HEK293 (cell line): Measurements from ENCODE around the gene P2RX6.

Source experiments
- CTCF ChIA-PET: fragments of 350-600 bp; formaldehyde crosslinking; extraction: SDS; loops from one replicate; lab custom pipeline; 2021; ENCODE audit warnings: antibody characterized with exemption; lab: Yijun Ruan, JAX
- POLR2A ChIA-PET: fragments of 300-600 bp; formaldehyde crosslinking; extraction: SDS; loops from one replicate; lab custom pipeline; 2020; ENCODE audit warnings: antibody characterized with exemption, inconsistent platforms; lab: Yijun Ruan, JAX
- H3K27ac ChIP-seq: fragments of 200-500 bp; sonication (Bioruptor generic); 2 replicates; pipeline ENCODE4 v1.5.1; 2014; ENCODE audit warnings: low read depth, low read length, control low read depth, inconsistent platforms; ENCODE audit errors: extremely low read depth
- H3K36me3 ChIP-seq, 2 experiments: fragments of 200-500 bp in 1 of 2; sonication (Bioruptor generic) in 1 of 2; 1 replicate in 1 of 2; 2 replicates in 1 of 2; pipeline ENCODE4 v1.5.1; 2014 to 2017; ENCODE audit warnings: inconsistent platforms in 2 of 2, low read length in 2 of 2; ENCODE audit not compliant: control insufficient read depth in 2 of 2, insufficient read depth in 1 of 2
- H3K4me1 ChIP-seq: fragments of 200-500 bp; sonication (Bioruptor generic); 2 replicates; pipeline ENCODE4 v1.5.1; 2014; ENCODE audit warnings: mild to moderate bottlenecking, low read length, inconsistent platforms; ENCODE audit not compliant: control insufficient read depth, insufficient read depth
- H3K4me3 ChIP-seq: 2 replicates; pipeline ENCODE4 v1.5.1; 2011; ENCODE audit warnings: low read depth, mild to moderate bottlenecking, control low read depth, low read length, moderate library complexity
- H3K9me3 ChIP-seq: fragments of 200-500 bp; sonication (Bioruptor generic); 2 replicates; pipeline ENCODE4 v1.5.1; 2014; ENCODE audit warnings: low read depth, low read length, inconsistent platforms; ENCODE audit not compliant: control insufficient read depth, insufficient read depth
- GLI4 ChIP-seq: fragments of 450-650 bp; formaldehyde crosslinking; IDR thresholded peaks from 2 replicates; pipeline ENCODE4 v1.5.1; 2016; ENCODE audit warnings: missing biosample characterization, missing genetic modification characterization
- MYNN ChIP-seq: fragments of 450-650 bp; formaldehyde crosslinking; IDR thresholded peaks from 2 replicates; pipeline ENCODE4 v1.5.1; 2016; ENCODE audit warnings: missing biosample characterization, missing genetic modification characterization, borderline replicate concordance
- PATZ1 ChIP-seq: fragments of 450-650 bp; formaldehyde crosslinking; IDR thresholded peaks from 2 replicates; pipeline ENCODE4 v1.5.1; 2016; ENCODE audit warnings: missing biosample characterization, missing genetic modification characterization
- WT1 ChIP-seq: fragments of 450-650 bp; formaldehyde crosslinking; IDR thresholded peaks from 2 replicates; pipeline ENCODE4 v1.5.1; 2016; ENCODE audit warnings: missing biosample characterization, missing genetic modification characterization
- ZBTB26 ChIP-seq: fragments of 450-650 bp; formaldehyde crosslinking; optimal IDR thresholded peaks from 2 replicates; pipeline ENCODE3; 2016; ENCODE audit warnings: missing biosample characterization, mild to moderate bottlenecking, missing genetic modification characterization
- ZBTB44 ChIP-seq: fragments of 450-650 bp; IDR thresholded peaks from 2 replicates; pipeline ENCODE4 v1.5.1; 2018; ENCODE audit warnings: missing biosample characterization, mild to moderate bottlenecking, missing genetic modification characterization
- ZFHX2 ChIP-seq: fragments of 450-650 bp; formaldehyde crosslinking; conservative IDR thresholded peaks from 2 replicates; pipeline ENCODE4 v1.5.1; 2016; ENCODE audit warnings: missing biosample characterization, missing genetic modification characterization
- ZNF114 ChIP-seq: fragments of 450-650 bp; formaldehyde crosslinking; IDR thresholded peaks from 2 replicates; pipeline ENCODE4 v1.5.0; 2017; ENCODE audit warnings: missing biosample characterization, missing genetic modification characterization
- ZNF133 ChIP-seq: fragments of 450-650 bp; formaldehyde crosslinking; IDR thresholded peaks from 2 replicates; pipeline ENCODE4 v1.5.1; 2016; ENCODE audit warnings: missing biosample characterization, missing genetic modification characterization
- ZNF140 ChIP-seq: fragments of 450-650 bp; formaldehyde crosslinking; IDR thresholded peaks from 2 replicates; pipeline ENCODE4 v1.5.1; 2016; ENCODE audit warnings: missing biosample characterization, missing genetic modification characterization
- ZNF18 ChIP-seq: fragments of 450-650 bp; formaldehyde crosslinking; IDR thresholded peaks from 2 replicates; pipeline ENCODE4 v1.5.1; 2016; ENCODE audit warnings: missing biosample characterization, missing genetic modification characterization
- ZNF184 ChIP-seq: fragments of 450-650 bp; IDR thresholded peaks from 2 replicates; pipeline ENCODE4 v1.5.1; 2018; ENCODE audit warnings: missing biosample characterization, mild to moderate bottlenecking, missing genetic modification characterization
- ZNF19 ChIP-seq: fragments of 450-650 bp; formaldehyde crosslinking; IDR thresholded peaks from 2 replicates; pipeline ENCODE4; 2016; ENCODE audit warnings: missing biosample characterization, missing genetic modification characterization, low read depth
- ZNF335 ChIP-seq: fragments of 450-650 bp; formaldehyde crosslinking; conservative IDR thresholded peaks from 2 replicates; pipeline ENCODE4 v1.5.1; 2016; ENCODE audit warnings: missing biosample characterization, missing genetic modification characterization
- ZNF404 ChIP-seq: fragments of 450-650 bp; formaldehyde crosslinking; IDR thresholded peaks from 2 replicates; pipeline ENCODE4 v1.5.1; 2017; ENCODE audit warnings: missing biosample characterization, missing genetic modification characterization
- ZNF416 ChIP-seq: fragments of 450-650 bp; formaldehyde crosslinking; IDR thresholded peaks from 2 replicates; pipeline ENCODE4 v1.5.1; 2016; ENCODE audit warnings: missing biosample characterization, missing genetic modification characterization
- ZNF48 ChIP-seq: fragments of 450-650 bp; formaldehyde crosslinking; IDR thresholded peaks from 2 replicates; pipeline ENCODE4 v1.5.1; 2016; ENCODE audit warnings: missing biosample characterization, missing genetic modification characterization
- ZNF544 ChIP-seq: fragments of 450-650 bp; formaldehyde crosslinking; IDR thresholded peaks from 2 replicates; pipeline ENCODE4 v1.5.0; 2017; ENCODE audit warnings: missing biosample characterization, missing genetic modification characterization
- ZNF654 ChIP-seq: fragments of 450-650 bp; formaldehyde crosslinking; IDR thresholded peaks from 2 replicates; pipeline ENCODE4 v1.5.1; 2016; ENCODE audit warnings: low read depth, missing biosample characterization, missing genetic modification characterization
- ZNF701 ChIP-seq: fragments of 450-650 bp; formaldehyde crosslinking; IDR thresholded peaks from 2 replicates; pipeline ENCODE4 v1.5.1; 2016; ENCODE audit warnings: missing biosample characterization, missing genetic modification characterization
- ZNF785 ChIP-seq: fragments of 450-650 bp; formaldehyde crosslinking; IDR thresholded peaks from 2 replicates; pipeline ENCODE4 v1.5.1; 2016; ENCODE audit warnings: missing biosample characterization, missing genetic modification characterization
- ZNF830 ChIP-seq: fragments of 450-650 bp; IDR thresholded peaks from 2 replicates; pipeline ENCODE4 v1.5.0; 2018; ENCODE audit warnings: missing biosample characterization, missing genetic modification characterization, low read depth, mild to moderate bottlenecking, moderate library complexity
- ZNF837 ChIP-seq: fragments of 450-650 bp; formaldehyde crosslinking; IDR thresholded peaks from 2 replicates; pipeline ENCODE4 v1.5.1; 2016; ENCODE audit warnings: missing biosample characterization, missing genetic modification characterization
- ZXDB ChIP-seq: fragments of 450-650 bp; formaldehyde crosslinking; IDR thresholded peaks from 2 replicates; pipeline ENCODE4 v1.5.1; 2016; ENCODE audit warnings: missing biosample characterization, missing genetic modification characterization
- TF ChIP-seq, protein P1 (sequence below): fragments of 450-650 bp; formaldehyde crosslinking; IDR thresholded peaks from 2 replicates; pipeline ENCODE4 v1.5.0; 2017; ENCODE audit warnings: missing biosample characterization, missing genetic modification characterization, borderline replicate concordance

The P2RX6 gene

GRCh38 chr22:20976291-20976877 lies 38.6 kb upstream of the P2RX6 start (continued):
- TF ChIP-seq ZBTB26 (tag by site-specific recombination) = no peak
- no peak for TF ChIP-seq ZNF837 (tag by site-specific recombination)
- TF ChIP-seq ZNF416 (tag by site-specific recombination) = no peak
- no peak for TF ChIP-seq ZNF184 (tag by site-specific recombination)
- TF ChIP-seq WT1 = no peak
- TF ChIP-seq ZNF19 (tag by site-specific recombination) = no peak
- no peak for TF ChIP-seq ZNF785 (tag by site-specific recombination)
- no peak for TF ChIP-seq ZNF48 (tag by site-specific recombination)
- TF ChIP-seq ZNF654 = no peak

GRCh38 chr22:20977019-20977418 lies 37.9 kb upstream of the P2RX6 start:
- Histone ChIP-seq H3K4me3 (no peak overlapping the region), H3K4me1 (no peaks in the 10 kb centered on the region), H3K9me3 (no peaks in the 10 kb centered on the region), H3K36me3 (no peaks in the 10 kb centered on the region), H3K27ac (no peak overlapping the region)
- ChIA-PET CTCF (interaction anchor here (1.0 kb wide), 1 partner anchor 17 kb away, joined by 4 read pairs; no protein-coding TSS in a partner anchor), POLR2A (no interaction called here)
- TF ChIP-seq ZFHX2 (tag by site-specific recombination) (peak; percentile 30), ZNF404 (tag by site-specific recombination) (no peak), ZNF830 (no peak), ZNF133 (tag by site-specific recombination) (no peak), ZBTB44 (no peak), ZNF114 (tag by site-specific recombination) (no peak), GLI4 (tag by site-specific recombination) (no peak), ZNF701 (tag by site-specific recombination) (no peak)

- no peaks in the 10 kb centered on the region for H3K4me1 ChIP-seq
- H3K27ac ChIP-seq = no peak overlapping the region
- POLR2A ChIA-PET = no interaction called here
- H3K9me3 ChIP-seq = no peaks in the 10 kb centered on the region
- H3K36me3 ChIP-seq = no peaks in the 10 kb centered on the region
- CTCF ChIA-PET = interaction anchor here (1.0 kb wide), 1 partner anchor 17 kb away, joined by 4 read pairs; no protein-coding TSS in a partner anchor
- no peak overlapping the region for H3K4me3 ChIP-seq
- TF ChIP-seq PATZ1 (tag by site-specific recombination) (no peak), ZXDB (tag by site-specific recombination) (no peak), MYNN (no peak), ZNF544 (tag by site-specific recombination) (no peak), ZNF140 (no peak), ZNF18 (tag by site-specific recombination) (no peak), ZNF335 (tag by site-specific recombination) (no peak)
- TF ChIP-seq, protein P1, sequence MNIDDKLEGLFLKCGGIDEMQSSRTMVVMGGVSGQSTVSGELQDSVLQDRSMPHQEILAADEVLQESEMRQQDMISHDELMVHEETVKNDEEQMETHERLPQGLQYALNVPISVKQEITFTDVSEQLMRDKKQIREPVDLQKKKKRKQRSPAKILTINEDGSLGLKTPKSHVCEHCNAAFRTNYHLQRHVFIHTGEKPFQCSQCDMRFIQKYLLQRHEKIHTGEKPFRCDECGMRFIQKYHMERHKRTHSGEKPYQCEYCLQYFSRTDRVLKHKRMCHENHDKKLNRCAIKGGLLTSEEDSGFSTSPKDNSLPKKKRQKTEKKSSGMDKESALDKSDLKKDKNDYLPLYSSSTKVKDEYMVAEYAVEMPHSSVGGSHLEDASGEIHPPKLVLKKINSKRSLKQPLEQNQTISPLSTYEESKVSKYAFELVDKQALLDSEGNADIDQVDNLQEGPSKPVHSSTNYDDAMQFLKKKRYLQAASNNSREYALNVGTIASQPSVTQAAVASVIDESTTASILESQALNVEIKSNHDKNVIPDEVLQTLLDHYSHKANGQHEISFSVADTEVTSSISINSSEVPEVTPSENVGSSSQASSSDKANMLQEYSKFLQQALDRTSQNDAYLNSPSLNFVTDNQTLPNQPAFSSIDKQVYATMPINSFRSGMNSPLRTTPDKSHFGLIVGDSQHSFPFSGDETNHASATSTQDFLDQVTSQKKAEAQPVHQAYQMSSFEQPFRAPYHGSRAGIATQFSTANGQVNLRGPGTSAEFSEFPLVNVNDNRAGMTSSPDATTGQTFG (tag by site-specific recombination) = no peak
Observed at GRCh38 chr22:20977516-20978170, 37.3 kb upstream of the P2RX6 start.
